HL-60/S4 (cell line): Measurements from ENCODE around the gene GPRC5D.

ENCODE experiments used
- in situ Hi-C: fragments of 300-500 bp; cut with MboI; formaldehyde crosslinking; loops from 2 replicates; pipeline ENCODE4 v1.14.3; 2022; ENCODE audit warnings: low sequenced_read_pairs

The GPRC5D gene

GRCh38 chr12:12938541-12938940, 13.4 kb downstream of the GPRC5D start:
- in situ Hi-C loops: no loop called here

GRCh38 chr12:12936983-12937491, 14.9 kb downstream of the GPRC5D start:
- in situ Hi-C loops: no loop called here

GRCh38 chr12:12934556-12934955, 17.4 kb downstream of the GPRC5D start:
- in situ Hi-C loops: no loop called here

GRCh38 chr12:12933742-12934141, 18.2 kb downstream of the GPRC5D start:
- in situ Hi-C loops: no loop called here

- in situ Hi-C loops: no loop called here
Observed at GRCh38 chr12:12930633-12931219, 21.2 kb downstream of the GPRC5D start.

GRCh38 chr12:12929696-12930095, 22.3 kb downstream of the GPRC5D start:
- in situ Hi-C loops: no loop called here

- in situ Hi-C loops: no loop called here
Observed at GRCh38 chr12:12927211-12928079, 24.5 kb downstream of the GPRC5D start.

GRCh38 chr12:12926571-12927071, 25.3 kb downstream of the GPRC5D start:
- in situ Hi-C loops: no loop called here

GRCh38 chr12:12925388-12925787, 26.6 kb downstream of the GPRC5D start:
- in situ Hi-C loops: no loop called here

- in situ Hi-C loops: no loop called here
Observed at GRCh38 chr12:12924169-12924568, 27.8 kb downstream of the GPRC5D start.

- in situ Hi-C loops: no loop called here
Observed at GRCh38 chr12:12922978-12923377, 29.0 kb downstream of the GPRC5D start.

GRCh38 chr12:12922191-12922616, 29.8 kb downstream of the GPRC5D start:
- in situ Hi-C loops: no loop called here

GRCh38 chr12:12919666-12920435, 32.1 kb downstream of the GPRC5D start:
- in situ Hi-C loops: no loop called here

GRCh38 chr12:12918781-12919389, 33.1 kb downstream of the GPRC5D start:
- in situ Hi-C loops: no loop called here

- in situ Hi-C loops: no loop called here
Observed at GRCh38 chr12:12917517-12917916, 34.5 kb downstream of the GPRC5D start.

GRCh38 chr12:12916135-12916944, 35.6 kb downstream of the GPRC5D start:
- in situ Hi-C loops: no loop called here

GRCh38 chr12:12915656-12916055, 36.3 kb downstream of the GPRC5D start:
- in situ Hi-C loops: no loop called here

GRCh38 chr12:12912711-12913110, 39.3 kb downstream of the GPRC5D start:
- in situ Hi-C loops: loop anchor here (5.0 kb wide), 1 partner anchor 300 kb away; no protein-coding TSS in a partner anchor

- in situ Hi-C loops: loop anchor here (5.0 kb wide), 1 partner anchor 302 kb away; no protein-coding TSS in a partner anchor
Observed at GRCh38 chr12:12909995-12910420, 42.0 kb downstream of the GPRC5D start.
